ENCODE measurements around the gene SRSF3. TPM values are rescaled to one million over a fixed set of nuclear protein-coding genes. Genes with fewer than 3 reads are reported as not detected.

Gene SRSF3
- total RNA-seq, 1 experiment from 2014 or later, result 954 TPM

- Histone ChIP-seq H3K4me2 (ENCODE audit: insufficient read depth, insufficient read length, low read length) (no peak overlapping the region), H2BK5ac (ENCODE audit: insufficient read length, low read length) (no peak overlapping the region), H2BK20ac (ENCODE audit: low read depth, low read length, poor library complexity, severe bottlenecking) (no peak overlapping the region), H4K8ac (replicated peaks; ENCODE audit: insufficient read length, low read depth, low read length) (no peak overlapping the region), H3K4ac (ENCODE audit: low read depth, low read length) (no peak overlapping the region), H3K27ac (ENCODE audit: insufficient read length, low read depth, low read length) (no peak overlapping the region), H3K23ac (ENCODE audit: insufficient read length, low read depth, low read length) (no peak overlapping the region), H3K27me3 (ENCODE audit: insufficient read depth, low read length) (no peaks in the 10 kb centered on the region), H2BK15ac (ENCODE audit: low read depth, low read length) (no peak overlapping the region), H3K23me2 (ENCODE audit: insufficient read length, low read depth, low read length, poor library complexity, severe bottlenecking) (no peaks in the 10 kb centered on the region), H4K5ac (ENCODE audit: insufficient read length, low read depth, low read length) (no peak overlapping the region), H3K56ac (ENCODE audit: insufficient read length, low read depth, low read length) (no peak overlapping the region), H3T11ph (ENCODE audit: low read length) (no peak overlapping the region), H2BK12ac (ENCODE audit: insufficient read length, low read depth, low read length) (no peak overlapping the region), H3K18ac (ENCODE audit: insufficient read length, low read depth, low read length) (no peak overlapping the region), H3K79me2 (ENCODE audit: insufficient read depth, low read length) (no peaks in the 10 kb centered on the region), H3K14ac (ENCODE audit: insufficient read depth, low read length) (no peak overlapping the region), H3K79me1 (ENCODE audit: insufficient read depth, low read depth, low read length, poor library complexity, severe bottlenecking) (no peaks in the 10 kb centered on the region), H2AK5ac (ENCODE audit: insufficient read length, low read length) (no peak overlapping the region), H4K91ac (ENCODE audit: insufficient read length, low read depth, low read length) (no peak overlapping the region), H4K20me1 (ENCODE audit: control insufficient read depth, insufficient read depth, insufficient read length) (no peaks in the 10 kb centered on the region), H3K9ac (ENCODE audit: extremely low read depth, insufficient read length, low read length) (no peak overlapping the region), H2BK120ac (ENCODE audit: low read depth, low read length, poor library complexity, severe bottlenecking) (no peak overlapping the region), H3K4me1 (ENCODE audit: insufficient read depth, low read length) (no peaks in the 10 kb centered on the region), H2AFZ (ENCODE audit: low read length) (no peak overlapping the region), H3K9me3 (ENCODE audit: control insufficient read depth, low read depth, low read length) (no peaks in the 10 kb centered on the region)
- peak overlapping the region in 1 of 3 experiments; percentile 34; a peak in 1 of 7 replicates for H3K27ac Mint-ChIP-seq
- peaks cover 3 to 10% of the 10 kb centered on the region in 2 experiments; a peak in 3 of 4 replicates for H3K4me1 Mint-ChIP-seq
- no peaks in the 10 kb centered on the region for H3K36me3 Mint-ChIP-seq (ENCODE audit: insufficient read depth in 1 of 3, low read depth in 3 of 3)
- WGBS (ENCODE audit: extremely low coverage, insufficient read length, low lambda C conversion rate), result no CpG with 5 or more reads among the region's 3 CpGs
- peaks cover 5% of the 10 kb centered on the region; the same call in 1 of the 2 replicates for H3K27me3 Mint-ChIP-seq (ENCODE audit: low read depth)
- H3K9me3 Mint-ChIP-seq, result no peaks in the 10 kb centered on the region
- no peak overlapping the region for H3K4me3 Mint-ChIP-seq
- DNase-seq, result no peak
- no peak for TF ChIP-seq CTCF (conservative IDR thresholded peaks at IDR 0.05)
Observed at GRCh38 chr6:36563237-36563927, 30.8 kb upstream of the SRSF3 start.
